ENCODE measurements around the gene RFX6.

- TF ChIP-seq CTCF (conservative IDR thresholded peaks at IDR 0.05), result no peak
- TF ChIP-seq EZH2 (IDR thresholded peaks at IDR 0.05; ENCODE audit: low read depth), result no peak
These were observed 49.3 kb upstream of the RFX6 start for GRCh38 chr6:116827561-116828240.

Data from PC-9 (cell line).